Sigmoid colon (tissue), 7 donors: ENCODE measurements around the gene PNISR. TPM values are rescaled to one million over a fixed set of nuclear protein-coding genes. Genes with fewer than 3 reads are reported as not detected.

Source experiments
- DNase-seq: peaks from one replicate; pipeline ENCODE4 v3.0.0-alpha.2; 2019
- H3K27ac ChIP-seq, 4 donors: fragments of 200-600 bp; sonication (generic); one replicate each; pipeline ENCODE4 v1.5.1; 2016 to 2019; ENCODE audit warnings: mild to moderate bottlenecking in 1 of 4
- H3K27me3 ChIP-seq, 3 donors: fragments of 200-600 bp; sonication (generic); one replicate each; pipeline ENCODE4 v1.5.1; 2019; ENCODE audit warnings: mild to moderate bottlenecking in 1 of 3
- H3K36me3 ChIP-seq, 4 donors: fragments of 200-600 bp; sonication (generic); one replicate each; pipeline ENCODE4 v1.5.1; 2016 to 2019
- H3K4me1 ChIP-seq, 4 donors: fragments of 200-600 bp; sonication (generic); one replicate each; pipeline ENCODE4 v1.5.1; 2017 to 2019
- H3K4me3 ChIP-seq, 4 donors: fragments of 200-600 bp; sonication (generic); one replicate each; pipeline ENCODE4 v1.5.1; 2017 to 2019; ENCODE audit warnings: mild to moderate bottlenecking in 2 of 4, moderate library complexity in 1 of 4
- H3K9me3 ChIP-seq, 4 donors: fragments of 200-600 bp in 3 of 4; sonication (generic) in 3 of 4; one replicate each; pipeline versions ENCODE4 v1.5.1 to v1.6.1; 2013 to 2019
- CTCF ChIP-seq, 4 experiments: fragments of 450-650 bp in 3 of 4; fragments of 200-600 bp in 1 of 4; IDR thresholded peaks; one replicate each; pipeline ENCODE4 v1.5.1; 2016 to 2019; ENCODE audit warnings: antibody characterized with exemption in 4 of 4, mild to moderate bottlenecking in 3 of 4, moderate library complexity in 2 of 4
- EP300 ChIP-seq, 4 donors: sonication (generic); formaldehyde crosslinking; IDR thresholded peaks; one replicate each; pipeline ENCODE4 v1.6.1; 2017; ENCODE audit warnings: antibody characterized with exemption in 4 of 4
- POLR2A ChIP-seq, 2 donors: fragments of 450-650 bp; IDR thresholded peaks; one replicate each; pipeline ENCODE4 v1.6.1; 2016; ENCODE audit warnings: antibody characterized with exemption in 2 of 2, mild to moderate bottlenecking in 2 of 2, moderate library complexity in 2 of 2
- POLR2AphosphoS5 ChIP-seq, 4 donors: sonication (generic); formaldehyde crosslinking; IDR thresholded peaks; one replicate each; pipeline ENCODE4 v1.6.1; 2017; ENCODE audit warnings: antibody characterized with exemption in 4 of 4
- WGBS, 2 donors: extraction: QIAGEN DNeasy Blood & Tissue Kit; methylation state at CpG; one replicate each; pipeline ENCODE4 v1.1.7; 2013; 5-methylcytosine and 5-hydroxymethylcytosine counted together
- intact Hi-C: fragments of 100-400 bp; cut with DNase I; formaldehyde crosslinking; loops from one replicate; pipeline ENCODE4 v1.15.1; 2023
- polyA plus RNA-seq, 3 donors: library from polyadenylated mRNA; stranded (reverse); fragments of 200-250 nt; gene quantifications; one replicate each; pipeline ENCODE4 v1.2.3, GENCODE V29; 2013
- total RNA-seq, 4 donors: library from RNA; depleted of rRNA; stranded (reverse); fragments of >200 nt; gene quantifications; one replicate each; pipeline ENCODE4 v1.1.0, GENCODE V29; 2016
- donor health status: healthy with polysubstance abuse.
- donor health status: Bipolar disorder and iron deficiency.
- donor health status: healthy.

The PNISR gene
- total and polyA plus RNA-seq, 7 donors = 9.5 to 253 (median 135) TPM

- Histone ChIP-seq H3K4me1 (peaks cover 0 to 14% (median 5%) of the 10 kb centered on the region in 4 donors), H3K9me3 (no peaks in the 10 kb centered on the region), H3K36me3 (peaks cover 0 to 27% (median 0%) of the 10 kb centered on the region in 4 donors), H3K27ac (no peak overlapping the region), H3K27me3 (no peaks in the 10 kb centered on the region), H3K4me3 (no peak overlapping the region)
- no peak for DNase-seq
- intact Hi-C loops = no loop called here
- TF ChIP-seq CTCF (IDR thresholded peaks at IDR 0.05) = no peak
- TF ChIP-seq POLR2A (IDR thresholded peaks at IDR 0.05) = no peak
- 92 to 93% methylated on average over 2 of the region's 2 CpGs for WGBS, 2 donors
These were observed 6.8 kb upstream of the PNISR start for GRCh38 chr6:99431901-99432300.

- WGBS, 2 donors = 96 to 99% methylated on average over 5 of the region's 5 CpGs
- H3K36me3 ChIP-seq = peaks cover 0 to 22% (median 0%) of the 10 kb centered on the region in 4 donors
- no peaks in the 10 kb centered on the region for H3K27me3 ChIP-seq
- H3K4me3 ChIP-seq = no peak overlapping the region
- TF ChIP-seq POLR2A (IDR thresholded peaks at IDR 0.05) = no peak
- no peak for TF ChIP-seq POLR2AphosphoS5 (IDR thresholded peaks at IDR 0.05)
- TF ChIP-seq EP300 (IDR thresholded peaks at IDR 0.05) = no peak
- TF ChIP-seq CTCF (IDR thresholded peaks at IDR 0.05) = no peak
- H3K4me1 ChIP-seq = peaks cover 0 to 36% (median 27%) of the 10 kb centered on the region in 4 donors
- no peaks in the 10 kb centered on the region for H3K9me3 ChIP-seq
- intact Hi-C loops = loop anchor here (2.0 kb wide), 1 partner anchor 87 kb away; the partner anchor contains the start of gene USP45
- DNase-seq = no peak
- no peak overlapping the region for H3K27ac ChIP-seq
These were observed 2.9 kb upstream of the PNISR start for GRCh38 chr6:99427988-99428387.

- WGBS, 2 donors = 22 to 57% methylated on average over 4 of the region's 4 CpGs
- H3K4me3 ChIP-seq = peak overlapping the region; percentile 70 to 90 (median 78)
- peaks cover 0 to 9% (median 0%) of the 10 kb centered on the region in 4 donors for H3K36me3 ChIP-seq
- H3K27ac ChIP-seq = peak overlapping the region; percentile 92 to 97 (median 96)
- no peak for DNase-seq
- no peaks in the 10 kb centered on the region for H3K9me3 ChIP-seq
- H3K27me3 ChIP-seq = no peaks in the 10 kb centered on the region
- TF ChIP-seq CTCF (IDR thresholded peaks at IDR 0.05) (no peak), POLR2A (IDR thresholded peaks at IDR 0.05) (no peak), EP300 (IDR thresholded peaks at IDR 0.05) (no peak), POLR2AphosphoS5 (IDR thresholded peaks at IDR 0.05) (no peak)
- peaks cover 0 to 52% (median 42%) of the 10 kb centered on the region in 4 donors for H3K4me1 ChIP-seq
- intact Hi-C loops = loop anchor here (2.0 kb wide), 1 partner anchor 88 kb away; the partner anchor contains the start of gene USP45
These were observed 1.3 kb upstream of the PNISR start for GRCh38 chr6:99426451-99426757.

GRCh38 chr6:99425647-99426450 lies 741 bp upstream of the PNISR start:
- no peaks in the 10 kb centered on the region for H3K9me3 ChIP-seq
- 1 to 4% methylated on average over 29 of the region's 29 CpGs for WGBS, 2 donors
- TF ChIP-seq POLR2AphosphoS5 (IDR thresholded peaks at IDR 0.05) (peak in 2 of 4 donors; percentile 42 to 45), EP300 (IDR thresholded peaks at IDR 0.05) (peak in 1 of 4 donors; percentile 28), POLR2A (IDR thresholded peaks at IDR 0.05) (peak in 1 of 2 donors; percentile 9), CTCF (IDR thresholded peaks at IDR 0.05) (peak; percentile 34 to 53 (median 42))
- peak; percentile 93 for DNase-seq
- intact Hi-C loops = loop anchor here (2.0 kb wide), 2 partner anchors 89 to 91 kb away; partner anchors contain the start of gene USP45
- peak overlapping the region; percentile 70 to 90 (median 78) for H3K4me3 ChIP-seq
- peaks cover 0 to 4% (median 0%) of the 10 kb centered on the region in 4 donors for H3K36me3 ChIP-seq
- H3K4me1 ChIP-seq = peaks cover 0 to 57% (median 48%) of the 10 kb centered on the region in 4 donors
- H3K27ac ChIP-seq = peak overlapping the region; percentile 92 to 97 (median 96)
- no peaks in the 10 kb centered on the region for H3K27me3 ChIP-seq
